Motor neuron (in vitro differentiated cells): ENCODE data around the gene NDUFA1. TPM values are rescaled to one million over a fixed set of nuclear protein-coding genes. Genes with fewer than 3 reads are reported as not detected.
"Not testable (repeated sequence)": the region's sequence is repeated elsewhere in the genome, so short reads cannot be mapped to it uniquely, and the experiment has no call there.

ENCODE experiments used
- ATAC-seq, 8 experiments: fragments of 200-7000 bp; cut with Tn5 transposase; replicated peaks in 6 of 8; 2 replicates each; pipeline ENCODE4 v1.8.0; 2021; ENCODE audit warnings: mild to moderate bottlenecking in 8 of 8, moderate library complexity in 8 of 8
- H3K27ac ChIP-seq, 2 donors: fragments of 250-450 bp; sonication (Bioruptor Pico); 2 replicates each; pipeline ENCODE4 v1.9.0; 2021; ENCODE audit warnings: antibody characterized with exemption in 2 of 2, mild to moderate bottlenecking in 2 of 2, moderate library complexity in 1 of 2
- H3K4me1 ChIP-seq, 2 donors: fragments of 250-450 bp; sonication (Bioruptor Pico); replicated peaks in 1 of 2; 2 replicates each; pipeline ENCODE4 v1.6.1; 2021; ENCODE audit warnings: antibody characterized with exemption in 2 of 2, mild to moderate bottlenecking in 2 of 2, moderate library complexity in 1 of 2
- H3K4me3 ChIP-seq, 5 donors: fragments of 250-450 bp; sonication (Bioruptor Pico); 2 replicates each; pipeline ENCODE4 v1.9.0; 2021; ENCODE audit warnings: antibody characterized with exemption in 5 of 5, mild to moderate bottlenecking in 5 of 5, moderate library complexity in 4 of 5
- WGBS, 10 experiments: fragments of 450-650 bp; shearing (Covaris generic); methylation state at CpG; one replicate each; pipeline ENCODE4 v1.0.0; 2022; 5-methylcytosine and 5-hydroxymethylcytosine counted together
- in situ Hi-C, 9 experiments: fragments of 400-800 bp; cut with MboI; loops; one replicate each; pipeline ENCODE4 v1.15.0; 2021; ENCODE audit warnings: low sequenced_read_pairs in 9 of 9, low pct_unique_long_range_greater_than_20kb in 2 of 9; ENCODE audit not compliant: unreplicated experiment in 9 of 9
- total RNA-seq, 8 experiments: library from RNA; unstranded; fragments of 300-600 nt; gene quantifications; 2 replicates each; pipeline versions ENCODE4 v1.2.3 to v1.2.4, GENCODE V29; 2022

The NDUFA1 gene
- total RNA-seq, 8 experiments from 2014 or later, result 122 to 196 (median 146) TPM

DNA sequence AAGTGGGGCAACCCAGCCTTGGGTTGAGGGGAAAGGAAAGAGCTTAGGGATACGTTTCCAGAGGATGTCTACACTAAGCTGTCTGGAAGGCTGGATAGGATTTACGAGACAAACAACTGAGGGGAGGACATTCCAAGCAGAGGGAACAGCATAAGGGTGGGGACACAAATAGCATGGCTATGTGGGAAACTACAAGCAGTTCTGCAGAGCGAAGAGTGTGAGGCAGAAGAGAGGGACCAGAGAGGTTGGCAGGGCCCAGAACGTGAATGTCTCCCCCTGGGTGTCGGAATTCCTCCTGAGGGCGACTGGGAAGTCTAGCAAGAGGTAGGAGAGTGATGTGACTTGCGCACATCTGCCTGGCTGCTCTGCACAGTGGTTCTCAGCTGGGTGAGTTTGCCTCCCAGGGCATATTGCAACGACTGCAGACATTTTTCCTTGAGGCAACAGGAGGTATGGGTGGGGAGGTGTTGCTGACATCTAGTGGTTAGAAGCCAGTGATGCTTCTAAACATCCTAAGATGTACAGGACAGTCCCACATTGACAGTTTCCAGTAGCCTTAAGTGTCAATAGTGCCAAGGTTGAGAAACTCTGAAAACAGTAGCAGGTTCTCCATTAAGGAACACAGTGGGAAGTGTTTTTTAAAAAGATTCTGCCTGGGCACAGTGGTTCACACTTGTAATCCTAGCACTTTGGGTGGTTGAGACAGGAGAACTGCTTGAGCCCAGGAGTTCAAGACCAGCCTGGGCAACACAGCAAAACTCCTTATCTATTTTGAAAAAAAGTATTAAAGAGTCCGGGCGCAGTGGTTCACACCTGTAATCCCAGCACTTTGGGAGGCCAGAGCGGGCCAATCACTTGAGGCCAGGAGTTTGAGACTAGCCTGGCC lies 9.2 kb downstream of the NDUFA1 start:
- ATAC-seq, result peak; percentile 78 to 97 (median 90)
- 17 to 90% (median 60%) methylated on average over 1 to 5 of the region's 11 CpGs; no CpG with 5 or more reads in 5 of the 10 experiments for WGBS, 10 experiments

GRCh38 chrX:119885554-119886428 lies 14.2 kb downstream of the NDUFA1 start:
- Histone ChIP-seq H3K27ac (no peak overlapping the region), H3K4me1 (no peaks in the 10 kb centered on the region), H3K4me3 (no peak overlapping the region)
- ATAC-seq, result no peak
- in situ Hi-C loops, result no loop called here
- 46 to 100% (median 60%) methylated on average over 3 to 9 of the region's 11 CpGs; no CpG with 5 or more reads in 6 of the 10 experiments for WGBS, 10 experiments

More for the DNA sequence above, 9.2 kb downstream of the NDUFA1 start:
- in situ Hi-C loops, result no loop called here
- H3K4me1 ChIP-seq, result no peaks in the 10 kb centered on the region
- no peak overlapping the region for H3K27ac ChIP-seq
- H3K4me3 ChIP-seq, result no peak overlapping the region

DNA sequence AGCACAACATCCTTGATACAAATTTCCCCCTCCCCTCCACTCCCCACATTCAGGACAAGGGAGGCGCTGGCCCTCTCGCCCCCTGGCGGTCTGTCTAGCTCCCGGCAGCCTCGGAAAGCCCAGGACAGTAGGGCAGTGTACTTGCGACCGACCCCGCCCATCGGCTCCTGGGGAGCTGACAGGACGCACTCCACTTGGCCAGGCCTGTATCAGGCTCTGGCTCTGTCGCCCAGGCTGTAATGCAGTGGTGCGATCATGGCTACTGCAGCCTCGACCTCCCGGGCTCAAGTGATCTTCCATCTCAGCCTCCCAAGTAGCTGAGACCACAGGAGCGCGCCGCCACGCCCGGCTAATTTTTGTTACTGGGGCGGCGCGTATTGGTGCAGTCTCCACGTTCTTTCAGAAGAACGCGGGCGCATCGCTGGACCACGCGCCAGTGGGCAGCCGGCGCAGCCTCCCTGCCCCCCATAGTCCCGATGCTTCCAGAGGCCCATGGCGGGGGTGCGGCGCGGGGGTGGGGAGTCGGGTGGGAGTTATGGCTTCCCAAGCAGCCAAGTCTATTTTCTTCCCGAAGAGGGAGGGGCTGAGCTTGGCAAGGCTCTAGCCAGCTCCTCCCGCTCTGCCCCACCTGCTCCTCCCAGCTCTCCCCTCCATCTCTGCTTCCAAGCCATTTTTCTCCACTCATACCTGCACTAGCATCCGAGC lies 16.2 kb downstream of the NDUFA1 start:
- in situ Hi-C loops, result no loop called here
- 20% methylated on average over 1 of the region's 40 CpGs; no CpG with 5 or more reads in 9 of the 10 experiments for WGBS, 10 experiments
- H3K4me3 ChIP-seq, result no peak overlapping the region
- H3K4me1 ChIP-seq, result no peaks in the 10 kb centered on the region
- ATAC-seq, result peak; percentile 15 to 98 (median 51)
- no peak overlapping the region for H3K27ac ChIP-seq

GRCh38 chrX:119890626-119891025 lies 19.0 kb downstream of the NDUFA1 start:
- H3K4me1 ChIP-seq, H3K4me3 ChIP-seq, H3K27ac ChIP-seq, in situ Hi-C loops, ATAC-seq: not testable (repeated sequence)
- no CpG with 5 or more reads among the region's 36 CpGs for WGBS, 10 experiments

GRCh38 chrX:119891961-119892692 lies 20.5 kb downstream of the NDUFA1 start:
- ATAC-seq, H3K4me3 ChIP-seq, H3K4me1 ChIP-seq, in situ Hi-C loops, H3K27ac ChIP-seq: not testable (repeated sequence)
- WGBS, 10 experiments, result 20 to 49% (median 30%) methylated on average over 1 to 4 of the region's 16 CpGs; no CpG with 5 or more reads in 7 of the 10 experiments

- Histone ChIP-seq H3K4me3 (no peak within 1 kb of the TSS), H3K27ac (no peak within 1 kb of the TSS), H3K4me1 (no peaks in the 10 kb centered on the region)
- peak in 5 of 8 experiments; percentile 14 to 96 (median 78) for ATAC-seq
- in situ Hi-C loops, result no loop called here
- WGBS, 10 experiments, result 0 to 83% (median 20%) methylated on average over 1 to 2 of the region's 4 CpGs; no CpG with 5 or more reads in 7 of the 10 experiments
Observed at GRCh38 chrX:119895843-119896326, 24.3 kb downstream of the NDUFA1 start, which contains the start of gene AKAP14. Gene AKAP14, plus strand, starts transcription at chrX:119895893. Its CDS starts 7,331 bp downstream, at chrX:119903224.

DNA sequence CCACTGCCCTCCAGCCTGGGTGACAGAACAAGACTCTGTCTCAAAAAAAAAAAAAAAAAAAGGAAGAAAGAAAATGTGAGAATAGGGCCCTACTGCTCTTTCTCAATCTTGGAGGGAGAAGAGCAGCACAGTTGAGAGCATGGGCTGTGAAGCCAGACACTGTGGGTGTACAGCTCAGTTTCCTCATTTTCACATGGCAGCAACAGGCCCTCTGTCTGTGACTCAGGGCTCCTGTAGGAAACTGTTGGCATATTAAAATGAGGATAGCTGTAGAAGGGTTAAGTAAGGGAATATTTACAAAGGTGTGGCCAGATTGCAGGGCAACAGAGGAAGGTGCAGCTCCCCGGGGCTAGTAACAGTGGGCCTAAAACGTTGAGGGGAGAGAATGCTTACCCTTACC lies 27.5 kb downstream of the NDUFA1 start:
- H3K4me1 ChIP-seq, result no peaks in the 10 kb centered on the region
- in situ Hi-C loops, result no loop called here
- H3K27ac ChIP-seq, result no peak overlapping the region
- no peak overlapping the region for H3K4me3 ChIP-seq
- WGBS, 10 experiments, result no CpG with 5 or more reads among the region's 2 CpGs
- peak in 3 of 8 experiments; percentile 45 to 52 (median 49) for ATAC-seq

DNA sequence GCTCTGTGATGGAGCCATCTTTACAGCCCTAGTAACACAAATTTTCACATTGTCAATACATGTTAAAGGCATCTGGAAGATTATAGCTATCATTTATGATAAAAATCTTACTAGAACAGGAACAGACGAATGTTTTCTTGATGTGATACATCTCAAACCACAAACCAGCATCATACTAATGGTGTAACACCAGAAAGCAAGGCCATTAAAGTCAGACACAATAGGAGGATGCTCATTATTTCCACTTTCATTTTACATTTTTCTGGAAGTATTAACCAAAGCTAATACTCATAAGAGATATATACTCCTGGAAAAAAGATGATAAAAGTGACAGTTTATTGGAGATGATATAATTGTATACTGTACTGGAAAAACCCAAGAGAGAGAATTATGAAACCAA lies 29.3 kb downstream of the NDUFA1 start:
- H3K4me3 ChIP-seq, result no peak overlapping the region
- in situ Hi-C loops, result no loop called here
- no peak for ATAC-seq
- 0 to 80% (median 33%) methylated on average over 1 of the region's 1 CpG; no CpG with 5 or more reads in 5 of the 10 experiments for WGBS, 10 experiments
- H3K4me1 ChIP-seq, result no peaks in the 10 kb centered on the region
- H3K27ac ChIP-seq, result no peak overlapping the region

DNA sequence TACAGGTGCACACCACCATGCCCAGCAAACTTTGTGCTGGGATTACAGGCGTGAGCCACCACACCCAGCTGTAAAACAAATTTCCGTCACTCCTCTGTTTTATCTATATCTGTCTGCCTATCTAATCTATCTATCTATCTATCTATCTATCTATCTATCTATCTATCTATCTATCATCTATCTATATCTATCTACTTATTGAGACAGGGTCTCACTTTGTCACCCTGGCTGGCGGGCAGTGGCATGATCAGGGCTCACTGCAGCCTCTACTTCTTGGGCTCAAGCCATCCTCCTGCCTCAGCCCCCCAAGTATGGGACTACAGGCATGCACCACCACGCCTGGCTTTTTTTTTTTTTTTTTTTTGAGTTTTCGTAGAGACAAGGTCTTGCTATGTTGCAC lies 44.7 kb downstream of the NDUFA1 start:
- in situ Hi-C loops, result no loop called here
- no peaks in the 10 kb centered on the region for H3K4me1 ChIP-seq
- no peak overlapping the region for H3K4me3 ChIP-seq
- WGBS, 10 experiments, result 0 to 80% (median 80%) methylated on average over 1 of the region's 5 CpGs; no CpG with 5 or more reads in 6 of the 10 experiments
- H3K27ac ChIP-seq, result no peak overlapping the region
- no peak for ATAC-seq

GRCh38 chrX:119917877-119918276 lies 46.2 kb downstream of the NDUFA1 start:
- WGBS, 10 experiments, result 13 to 50% (median 43%) methylated on average over 1 of the region's 2 CpGs; no CpG with 5 or more reads in 7 of the 10 experiments
- in situ Hi-C loops, result no loop called here
- Histone ChIP-seq H3K4me3 (no peak overlapping the region), H3K4me1 (no peaks in the 10 kb centered on the region), H3K27ac (no peak overlapping the region)
- no peak for ATAC-seq

DNA sequence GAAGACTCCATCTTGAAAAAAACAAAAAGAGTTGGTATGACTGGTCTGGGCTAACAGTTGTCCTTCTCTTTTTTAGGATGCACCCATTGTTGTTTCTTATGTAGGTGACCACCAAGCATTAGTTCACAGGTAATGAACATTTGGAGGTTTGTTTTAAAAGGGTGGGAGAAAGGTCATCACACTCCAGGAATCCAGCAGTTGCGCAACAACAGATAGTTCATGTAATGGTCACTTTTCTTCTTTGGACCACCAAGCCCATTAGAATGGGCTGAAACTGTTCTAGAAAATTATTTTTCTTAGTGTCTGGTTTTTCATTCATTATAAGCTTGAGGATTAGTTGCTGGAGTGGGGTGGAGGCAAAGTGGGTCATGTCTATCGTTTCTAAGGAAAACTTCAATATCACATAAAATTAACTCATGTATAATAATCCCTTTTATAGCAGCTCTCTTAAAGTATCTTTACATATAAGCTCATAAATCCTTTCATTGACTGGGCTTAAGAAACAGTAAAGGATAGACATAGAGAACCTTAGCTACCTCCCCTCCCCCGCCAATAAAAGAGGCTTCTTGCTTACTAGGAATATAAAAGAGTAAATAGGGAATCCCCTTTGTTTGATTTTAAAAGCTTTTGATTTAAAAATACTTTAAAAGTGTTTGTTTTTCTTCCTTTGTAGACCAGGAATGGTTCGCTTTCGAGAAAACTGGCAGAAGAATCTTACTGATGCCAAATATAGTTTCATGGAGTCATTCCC lies 48.4 kb downstream of the NDUFA1 start:
- Histone ChIP-seq H3K4me3 (no peak overlapping the region), H3K4me1 (no peaks in the 10 kb centered on the region), H3K27ac (no peak overlapping the region)
- ATAC-seq, result no peak
- in situ Hi-C loops, result no loop called here
- WGBS, 10 experiments, result 28 to 100% (median 97%) methylated on average over 1 to 5 of the region's 5 CpGs; no CpG with 5 or more reads in 4 of the 10 experiments
